Neural cell (in vitro differentiated cells): ENCODE data around the gene GLT6D1. TPM values are rescaled to one million over a fixed set of nuclear protein-coding genes. Genes with fewer than 3 reads are reported as not detected.

Source experiments
- H2AFZ ChIP-seq: fragments of 200-600, 300-800 bp; sonication (generic), shearing (Covaris generic); 2 replicates; pipeline ENCODE4 v1.6.0; 2014; ENCODE audit warnings: low read depth, mild to moderate bottlenecking, antibody characterized with exemption, low read length, moderate library complexity
- H3F3A ChIP-seq: fragments of 200-600 bp; shearing (Covaris generic); 2 replicates; pipeline ENCODE4 v1.6.1; 2016; ENCODE audit warnings: mild to moderate bottlenecking, moderate library complexity, mixed read lengths, antibody characterized with exemption, low read length; ENCODE audit not compliant: insufficient read depth, poor library complexity, severe bottlenecking
- H3K27ac ChIP-seq: fragments of 200-600, 300-800 bp; sonication (generic), shearing (Covaris generic); 2 replicates; pipeline ENCODE4 v1.5.1; 2014; ENCODE audit warnings: mild to moderate bottlenecking, low read length, moderate library complexity
- H3K27me3 ChIP-seq: fragments of 300-800, 200-600 bp; sonication (generic), shearing (Covaris generic); 2 replicates; pipeline ENCODE4 v1.6.0; 2014; ENCODE audit warnings: mild to moderate bottlenecking, low read depth, low read length, moderate library complexity; ENCODE audit not compliant: insufficient read depth
- H3K36me3 ChIP-seq: fragments of 300-800, 200-600 bp; sonication (generic), shearing (Covaris generic); 2 replicates; pipeline ENCODE4 v1.5.1; 2014; ENCODE audit warnings: mild to moderate bottlenecking, antibody characterized with exemption, low read length, moderate library complexity; ENCODE audit not compliant: insufficient read depth
- H3K4me2 ChIP-seq: fragments of 300-800, 200-600 bp; sonication (generic), shearing (Covaris generic); 2 replicates; pipeline ENCODE4 v1.6.0; 2014; ENCODE audit warnings: mild to moderate bottlenecking, low read length
- H3K4me3 ChIP-seq: fragments of 300-800, 200-600 bp; sonication (generic), shearing (Covaris generic); 2 replicates; pipeline ENCODE4 v1.5.1; 2014; ENCODE audit warnings: mild to moderate bottlenecking, low read length, moderate library complexity
- H3K79me2 ChIP-seq: fragments of 200-600 bp; shearing (Covaris generic); replicated peaks from 2 replicates; pipeline ENCODE4 v1.6.0; 2014; ENCODE audit warnings: mild to moderate bottlenecking, low read length, moderate library complexity; ENCODE audit not compliant: insufficient read depth
- H3K9ac ChIP-seq: fragments of 300-800, 200-600 bp; sonication (generic), shearing (Covaris generic); 2 replicates; pipeline ENCODE4 v1.6.1; 2016; ENCODE audit warnings: mild to moderate bottlenecking, low read length, mixed read lengths
- H3K9me2 ChIP-seq: fragments of 200-600 bp; shearing (Covaris generic); 2 replicates; pipeline ENCODE4 v1.6.1; 2016; ENCODE audit warnings: mild to moderate bottlenecking, low read length, mixed read lengths; ENCODE audit not compliant: insufficient read depth
- H3K9me3 ChIP-seq: fragments of 200-600, 300-800 bp; sonication (generic), shearing (Covaris generic); 2 replicates; pipeline ENCODE4 v1.6.1; 2016; ENCODE audit warnings: mild to moderate bottlenecking, mixed run types, low read length, moderate library complexity, mixed read lengths
- H4K20me1 ChIP-seq: fragments of 200-600 bp; shearing (Covaris generic); 2 replicates; pipeline ENCODE4 v1.6.1; 2016; ENCODE audit warnings: mild to moderate bottlenecking, mixed run types; ENCODE audit not compliant: insufficient read depth
- EP300 ChIP-seq: fragments of 450-650 bp; conservative IDR thresholded peaks from 2 replicates; pipeline ENCODE4 v1.6.1; 2014; ENCODE audit warnings: antibody characterized with exemption, mild to moderate bottlenecking, moderate library complexity; ENCODE audit not compliant: poor library complexity, severe bottlenecking
- EZH2 ChIP-seq: fragments of 200-600, 300-800 bp; shearing (Covaris generic), sonication (generic); IDR thresholded peaks from 2 replicates; pipeline ENCODE4 v1.6.1; 2014; ENCODE audit warnings: antibody characterized with exemption, low read length, borderline replicate concordance, mild to moderate bottlenecking; ENCODE audit not compliant: insufficient read depth, poor library complexity, severe bottlenecking
- MXI1 ChIP-seq: fragments of 450-650 bp; conservative IDR thresholded peaks from 2 replicates; pipeline ENCODE4 v1.6.1; 2014; ENCODE audit warnings: antibody characterized with exemption, mild to moderate bottlenecking; ENCODE audit not compliant: poor library complexity, severe bottlenecking
- POLR2AphosphoS5 ChIP-seq: IDR thresholded peaks from 2 replicates; pipeline ENCODE4 v1.6.1; 2012
- RAD21 ChIP-seq: fragments of 450-650 bp; conservative IDR thresholded peaks from 2 replicates; pipeline ENCODE4 v1.6.1; 2014; ENCODE audit warnings: antibody characterized with exemption, mild to moderate bottlenecking, moderate library complexity
- SMC3 ChIP-seq: fragments of 450-650 bp; conservative IDR thresholded peaks from 2 replicates; pipeline ENCODE4 v1.6.1; 2014; ENCODE audit warnings: antibody characterized with exemption, mild to moderate bottlenecking, moderate library complexity; ENCODE audit not compliant: poor library complexity
- TAF1 ChIP-seq: IDR thresholded peaks from 2 replicates; pipeline ENCODE4 v1.6.1; 2012; ENCODE audit warnings: low read depth
- polyA plus RNA-seq: library from polyadenylated mRNA; depleted of rRNA; stranded (reverse); fragments of >200 nt; gene quantifications from 2 replicates; pipeline ENCODE4 v1.2.3, GENCODE V29; 2014
- TF ChIP-seq, protein P1 (sequence below): IDR thresholded peaks from 2 replicates; pipeline ENCODE4 v1.6.1; 2012; ENCODE audit warnings: borderline replicate concordance
- TF ChIP-seq, protein P2 (sequence below): fragments of 450-650 bp; IDR thresholded peaks from 2 replicates; pipeline ENCODE4 v1.5.1; 2014; ENCODE audit warnings: antibody characterized with exemption, mild to moderate bottlenecking, moderate library complexity; ENCODE audit not compliant: poor library complexity, severe bottlenecking

Gene GLT6D1
- polyA plus RNA-seq, 1 donor from 2014 or later, result not detected

- Histone ChIP-seq H3K27me3 (no peaks in the 10 kb centered on the region), H3K9ac (no peak overlapping the region), H4K20me1 (no peaks in the 10 kb centered on the region), H3K27ac (no peak overlapping the region), H3K36me3 (no peaks in the 10 kb centered on the region), H3F3A (no peaks in the 10 kb centered on the region), H3K9me3 (no peaks in the 10 kb centered on the region), H3K79me2 (no peaks in the 10 kb centered on the region), H3K4me3 (no peak overlapping the region), H3K9me2 (no peaks in the 10 kb centered on the region), H3K4me2 (no peak overlapping the region), H2AFZ (no peak overlapping the region)
- TF ChIP-seq RAD21 (no peak), EP300 (no peak), SMC3 (no peak), POLR2AphosphoS5 (no peak), EZH2 (no peak), TAF1 (no peak), MXI1 (no peak)
- TF ChIP-seq, protein P1, sequence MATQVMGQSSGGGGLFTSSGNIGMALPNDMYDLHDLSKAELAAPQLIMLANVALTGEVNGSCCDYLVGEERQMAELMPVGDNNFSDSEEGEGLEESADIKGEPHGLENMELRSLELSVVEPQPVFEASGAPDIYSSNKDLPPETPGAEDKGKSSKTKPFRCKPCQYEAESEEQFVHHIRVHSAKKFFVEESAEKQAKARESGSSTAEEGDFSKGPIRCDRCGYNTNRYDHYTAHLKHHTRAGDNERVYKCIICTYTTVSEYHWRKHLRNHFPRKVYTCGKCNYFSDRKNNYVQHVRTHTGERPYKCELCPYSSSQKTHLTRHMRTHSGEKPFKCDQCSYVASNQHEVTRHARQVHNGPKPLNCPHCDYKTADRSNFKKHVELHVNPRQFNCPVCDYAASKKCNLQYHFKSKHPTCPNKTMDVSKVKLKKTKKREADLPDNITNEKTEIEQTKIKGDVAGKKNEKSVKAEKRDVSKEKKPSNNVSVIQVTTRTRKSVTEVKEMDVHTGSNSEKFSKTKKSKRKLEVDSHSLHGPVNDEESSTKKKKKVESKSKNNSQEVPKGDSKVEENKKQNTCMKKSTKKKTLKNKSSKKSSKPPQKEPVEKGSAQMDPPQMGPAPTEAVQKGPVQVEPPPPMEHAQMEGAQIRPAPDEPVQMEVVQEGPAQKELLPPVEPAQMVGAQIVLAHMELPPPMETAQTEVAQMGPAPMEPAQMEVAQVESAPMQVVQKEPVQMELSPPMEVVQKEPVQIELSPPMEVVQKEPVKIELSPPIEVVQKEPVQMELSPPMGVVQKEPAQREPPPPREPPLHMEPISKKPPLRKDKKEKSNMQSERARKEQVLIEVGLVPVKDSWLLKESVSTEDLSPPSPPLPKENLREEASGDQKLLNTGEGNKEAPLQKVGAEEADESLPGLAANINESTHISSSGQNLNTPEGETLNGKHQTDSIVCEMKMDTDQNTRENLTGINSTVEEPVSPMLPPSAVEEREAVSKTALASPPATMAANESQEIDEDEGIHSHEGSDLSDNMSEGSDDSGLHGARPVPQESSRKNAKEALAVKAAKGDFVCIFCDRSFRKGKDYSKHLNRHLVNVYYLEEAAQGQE, result no peak
- TF ChIP-seq, protein P2, sequence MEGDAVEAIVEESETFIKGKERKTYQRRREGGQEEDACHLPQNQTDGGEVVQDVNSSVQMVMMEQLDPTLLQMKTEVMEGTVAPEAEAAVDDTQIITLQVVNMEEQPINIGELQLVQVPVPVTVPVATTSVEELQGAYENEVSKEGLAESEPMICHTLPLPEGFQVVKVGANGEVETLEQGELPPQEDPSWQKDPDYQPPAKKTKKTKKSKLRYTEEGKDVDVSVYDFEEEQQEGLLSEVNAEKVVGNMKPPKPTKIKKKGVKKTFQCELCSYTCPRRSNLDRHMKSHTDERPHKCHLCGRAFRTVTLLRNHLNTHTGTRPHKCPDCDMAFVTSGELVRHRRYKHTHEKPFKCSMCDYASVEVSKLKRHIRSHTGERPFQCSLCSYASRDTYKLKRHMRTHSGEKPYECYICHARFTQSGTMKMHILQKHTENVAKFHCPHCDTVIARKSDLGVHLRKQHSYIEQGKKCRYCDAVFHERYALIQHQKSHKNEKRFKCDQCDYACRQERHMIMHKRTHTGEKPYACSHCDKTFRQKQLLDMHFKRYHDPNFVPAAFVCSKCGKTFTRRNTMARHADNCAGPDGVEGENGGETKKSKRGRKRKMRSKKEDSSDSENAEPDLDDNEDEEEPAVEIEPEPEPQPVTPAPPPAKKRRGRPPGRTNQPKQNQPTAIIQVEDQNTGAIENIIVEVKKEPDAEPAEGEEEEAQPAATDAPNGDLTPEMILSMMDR, result no peak
Observed at GRCh38 chr9:135660407-135660806, 21.1 kb upstream of the GLT6D1 start.

DNA sequence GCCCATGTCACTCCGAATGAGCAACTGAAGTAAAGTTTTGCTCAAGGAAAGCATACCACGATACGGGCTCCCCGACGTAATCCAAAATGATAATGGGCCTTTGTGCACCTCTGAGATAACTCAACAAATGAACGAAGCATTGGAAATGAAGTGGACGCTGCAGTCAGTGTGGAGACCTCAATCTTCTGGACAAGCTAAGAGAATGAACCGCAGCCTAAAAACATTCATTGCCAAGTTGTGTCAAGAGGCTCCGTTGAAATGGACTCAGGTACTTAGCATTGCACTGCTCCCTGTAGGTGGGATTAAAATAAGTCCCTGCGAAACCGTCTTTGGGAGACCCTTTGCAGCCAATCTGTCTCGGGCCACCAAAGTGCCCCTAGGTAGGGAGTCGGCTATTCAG, 19.9 kb upstream of the GLT6D1 start:
- Histone ChIP-seq H3K4me3 (no peak overlapping the region), H3K4me2 (no peak overlapping the region), H3K79me2 (no peaks in the 10 kb centered on the region), H3K36me3 (no peaks in the 10 kb centered on the region), H4K20me1 (no peaks in the 10 kb centered on the region), H3K9me2 (no peaks in the 10 kb centered on the region), H3F3A (no peaks in the 10 kb centered on the region), H3K9me3 (no peaks in the 10 kb centered on the region), H3K27ac (no peak overlapping the region), H3K9ac (no peak overlapping the region), H3K27me3 (no peaks in the 10 kb centered on the region), H2AFZ (no peak overlapping the region)
- TF ChIP-seq EZH2, result no peak

DNA sequence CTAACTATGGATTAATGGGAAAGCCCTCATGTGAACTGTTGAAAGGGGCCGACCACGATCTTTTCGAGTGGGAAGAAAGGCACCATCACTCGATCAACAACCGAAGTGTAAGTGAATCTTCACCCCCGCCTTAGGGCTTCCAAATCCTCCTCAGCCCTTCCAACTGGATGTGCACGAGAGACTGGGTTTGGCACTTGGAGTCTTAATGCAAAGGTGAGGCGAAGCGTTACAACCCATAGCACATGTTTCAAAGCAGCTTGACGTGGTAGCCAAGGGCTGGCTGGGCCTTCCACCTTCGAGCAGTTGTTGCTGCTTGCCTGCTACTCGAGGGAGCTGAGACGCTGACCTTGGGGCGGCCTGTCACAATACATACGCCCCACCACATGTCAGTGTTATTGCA, 18.1 kb upstream of the GLT6D1 start:
- Histone ChIP-seq H3K27me3 (no peaks in the 10 kb centered on the region), H3K79me2 (no peaks in the 10 kb centered on the region), H3K9me3 (no peaks in the 10 kb centered on the region), H3K4me2 (no peak overlapping the region), H2AFZ (no peak overlapping the region), H3K9me2 (no peaks in the 10 kb centered on the region), H3K27ac (no peak overlapping the region), H3F3A (no peaks in the 10 kb centered on the region), H3K36me3 (no peaks in the 10 kb centered on the region), H3K4me3 (no peak overlapping the region), H4K20me1 (no peaks in the 10 kb centered on the region), H3K9ac (no peak overlapping the region)
- TF ChIP-seq POLR2AphosphoS5 (no peak), MXI1 (no peak), EZH2 (no peak), SMC3 (no peak), TAF1 (no peak), EP300 (no peak), RAD21 (no peak)
- TF ChIP-seq, protein P2, result no peak
- TF ChIP-seq, protein P1, result no peak
